Central memory CD4-positive, alpha-beta T cell (primary cell): ENCODE measurements around the gene CGB2.
"Not testable (repeated sequence)": the region's sequence is repeated elsewhere in the genome, so short reads cannot be mapped to it uniquely, and the experiment has no call there.

Experiments used
- DNase-seq: peaks from one replicate; pipeline ENCODE4 v3.0.0; 2022

CGB2 gene

GRCh38 chr19:49070416-49070815 is 38.7 kb downstream of the CGB2 start:
- DNase-seq = no peak

- no peak for DNase-seq
These were observed 40.3 kb downstream of the CGB2 start for GRCh38 chr19:49071860-49072547.

- DNase-seq = no peak
These were observed 42.1 kb downstream of the CGB2 start for GRCh38 chr19:49073514-49074378.

- not testable (repeated sequence) for DNase-seq
These were observed 43.2 kb downstream of the CGB2 start for GRCh38 chr19:49074869-49075268.

GRCh38 chr19:49080392-49080791 is 48.7 kb downstream of the CGB2 start:
- no peak for DNase-seq

GRCh38 chr19:49081273-49081672 is 49.6 kb downstream of the CGB2 start:
- no peak for DNase-seq
